Endometrium (tissue), 2 donors: ENCODE measurements around the gene CHD2.

Experiments used
- FAIRE-seq: peaks from 2 replicates; lab custom pipeline; 2012; peaks lifted over from hg19 to GRCh38; lab: Jason Lieb, UNC
- donor health status: control.
- donor health status: control.

Gene CHD2

GRCh38 chr15:92932946-92933649 lies 33.0 kb downstream of the CHD2 start:
- FAIRE-seq = peak; percentile 74

- FAIRE-seq = no peak
These were observed 33.7 kb downstream of the CHD2 start for GRCh38 chr15:92933831-92934230.

DNA sequence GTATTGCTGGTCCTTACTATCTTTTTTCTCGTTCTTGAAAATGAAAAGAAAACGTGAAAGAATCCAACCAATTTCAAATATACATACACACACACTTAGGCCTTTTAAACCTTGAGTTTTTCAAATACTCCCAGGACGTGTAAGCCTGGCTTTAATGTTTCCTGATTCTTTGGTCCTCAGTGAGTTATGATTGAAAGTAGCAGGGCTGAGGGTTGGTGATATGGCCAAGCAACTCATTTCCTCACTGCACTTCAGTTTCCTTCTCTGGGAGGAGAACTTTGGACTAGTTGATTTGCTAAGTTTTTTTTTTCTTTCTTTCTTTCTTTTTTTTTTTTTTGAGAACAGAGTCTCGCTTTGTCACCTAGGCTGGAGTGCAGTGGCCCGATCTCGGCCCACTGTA lies 34.6 kb downstream of the CHD2 start:
- FAIRE-seq = no peak

DNA sequence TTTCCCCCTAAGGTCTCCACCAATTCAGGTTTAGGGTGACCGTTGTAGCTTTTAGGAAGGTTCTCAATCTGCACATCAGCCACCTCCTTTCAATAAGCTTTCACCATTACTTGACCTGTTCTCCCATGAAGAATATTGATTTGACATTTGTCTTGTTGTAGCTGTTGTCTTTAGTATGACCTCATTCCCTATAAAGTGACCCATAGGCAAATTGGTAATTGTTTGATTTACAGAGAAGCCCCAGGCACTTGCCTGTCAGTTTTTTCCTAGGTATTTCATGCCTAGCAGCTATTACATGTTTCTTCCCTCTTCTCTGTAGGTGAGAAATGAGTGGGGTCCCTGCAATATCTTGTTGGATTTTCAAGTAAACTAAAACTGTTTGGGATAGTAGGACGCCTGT lies 36.0 kb downstream of the CHD2 start:
- no peak for FAIRE-seq

DNA sequence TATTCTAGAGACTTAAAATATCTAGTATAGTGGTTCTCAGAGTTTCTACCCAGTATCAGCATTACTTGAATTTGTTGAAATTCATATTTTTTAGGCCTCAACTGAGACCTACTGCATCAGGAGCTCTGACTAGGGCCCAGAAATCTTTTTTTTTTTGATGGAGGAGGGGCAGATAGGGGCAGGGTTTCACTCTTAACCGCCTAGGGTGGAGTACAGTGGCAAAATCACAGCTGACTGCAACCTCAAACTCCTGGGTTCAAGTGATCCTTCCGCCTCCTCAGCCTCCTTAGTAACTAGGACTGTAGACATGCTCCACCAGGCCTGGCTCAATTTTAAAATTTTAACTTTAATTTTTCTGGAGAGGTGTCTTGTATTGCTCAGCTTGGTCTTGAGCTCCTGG lies 36.6 kb downstream of the CHD2 start:
- FAIRE-seq = no peak

DNA sequence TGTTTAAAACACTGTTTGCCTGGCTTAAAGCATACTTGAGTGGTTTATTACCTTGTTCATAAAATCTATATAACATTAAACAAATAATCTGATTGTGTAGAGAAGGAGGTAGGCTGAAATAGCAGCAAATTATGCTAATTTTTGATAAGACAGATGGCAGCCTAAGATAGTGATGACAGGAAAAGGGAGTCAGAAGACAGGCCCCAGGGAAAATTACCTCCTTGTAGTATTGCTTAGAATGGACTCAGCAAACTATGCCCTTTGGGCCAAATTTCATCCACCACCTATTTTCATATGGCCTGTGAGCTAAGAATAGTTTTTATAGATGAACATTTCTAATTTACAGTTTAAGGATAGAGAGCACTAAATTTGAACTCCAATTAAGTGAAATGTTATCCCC lies 37.8 kb downstream of the CHD2 start:
- no peak for FAIRE-seq

DNA sequence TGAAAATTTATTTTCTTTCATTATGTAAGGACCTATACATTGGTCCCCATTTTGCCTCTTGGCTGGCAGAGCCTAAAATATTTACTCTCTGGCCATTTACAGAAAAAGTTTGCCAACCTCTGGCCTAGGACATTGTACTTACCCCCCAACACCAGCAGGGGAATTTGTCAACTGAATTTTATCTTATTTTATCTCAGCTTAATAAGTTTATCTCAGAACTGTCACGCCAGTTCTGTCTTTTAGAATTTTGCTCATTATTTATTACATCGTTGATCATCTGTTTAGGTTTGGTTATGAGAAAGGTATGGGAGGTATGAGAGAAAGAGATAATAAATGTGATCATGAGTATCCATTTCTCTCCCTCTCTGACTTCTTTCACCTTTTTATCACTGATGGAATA lies 38.3 kb downstream of the CHD2 start:
- no peak for FAIRE-seq

GRCh38 chr15:92941668-92942067 lies 41.5 kb downstream of the CHD2 start:
- no peak for FAIRE-seq

DNA sequence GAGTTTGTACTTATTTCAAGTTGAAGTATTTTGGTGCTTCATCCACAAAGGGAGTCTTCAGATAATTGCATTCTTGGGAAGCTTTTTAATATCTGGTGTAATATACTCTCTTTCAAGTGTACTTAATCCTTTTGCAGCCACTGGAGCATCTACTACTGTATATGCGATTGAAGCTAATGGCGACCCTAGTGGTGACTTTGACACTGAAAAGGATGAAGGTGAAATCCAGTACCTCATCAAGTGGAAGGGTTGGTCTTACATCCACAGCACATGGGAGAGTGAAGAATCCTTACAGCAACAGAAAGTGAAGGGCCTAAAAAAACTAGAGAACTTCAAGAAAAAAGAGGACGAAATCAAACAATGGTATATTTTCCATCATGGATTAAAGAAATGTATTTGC lies 42.6 kb downstream of the CHD2 start:
- FAIRE-seq = no peak

- no peak for FAIRE-seq
These were observed 43.5 kb downstream of the CHD2 start for GRCh38 chr15:92943581-92943980.

DNA sequence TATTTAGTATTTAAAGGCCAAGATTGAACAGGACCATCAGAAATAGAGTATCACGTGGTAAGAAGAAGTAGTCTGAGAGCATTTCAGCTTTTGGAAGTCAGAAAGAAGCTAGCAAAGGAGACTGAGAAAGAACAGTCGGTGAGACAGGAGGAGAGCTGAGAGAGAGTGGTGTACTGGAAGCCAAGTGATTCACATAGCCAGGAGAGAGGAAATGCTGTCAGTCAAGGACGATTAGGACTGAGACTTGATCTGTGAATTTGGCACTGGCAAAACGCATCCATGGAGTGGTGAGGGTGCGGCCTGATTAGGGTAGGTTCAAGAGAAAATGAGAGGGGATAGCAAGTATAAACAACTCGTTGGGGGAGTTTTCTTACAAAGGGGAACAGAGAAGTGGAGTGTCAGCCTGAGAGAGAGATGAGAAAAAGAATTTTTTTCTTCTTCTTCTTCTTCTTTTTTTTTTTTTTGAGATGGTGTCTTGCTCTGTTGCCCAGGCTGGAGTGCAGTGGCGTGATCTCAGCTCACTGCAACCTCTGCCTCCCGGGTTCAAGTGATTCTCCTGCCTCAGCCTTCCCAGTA lies 44.9 kb downstream of the CHD2 start:
- FAIRE-seq = no peak

DNA sequence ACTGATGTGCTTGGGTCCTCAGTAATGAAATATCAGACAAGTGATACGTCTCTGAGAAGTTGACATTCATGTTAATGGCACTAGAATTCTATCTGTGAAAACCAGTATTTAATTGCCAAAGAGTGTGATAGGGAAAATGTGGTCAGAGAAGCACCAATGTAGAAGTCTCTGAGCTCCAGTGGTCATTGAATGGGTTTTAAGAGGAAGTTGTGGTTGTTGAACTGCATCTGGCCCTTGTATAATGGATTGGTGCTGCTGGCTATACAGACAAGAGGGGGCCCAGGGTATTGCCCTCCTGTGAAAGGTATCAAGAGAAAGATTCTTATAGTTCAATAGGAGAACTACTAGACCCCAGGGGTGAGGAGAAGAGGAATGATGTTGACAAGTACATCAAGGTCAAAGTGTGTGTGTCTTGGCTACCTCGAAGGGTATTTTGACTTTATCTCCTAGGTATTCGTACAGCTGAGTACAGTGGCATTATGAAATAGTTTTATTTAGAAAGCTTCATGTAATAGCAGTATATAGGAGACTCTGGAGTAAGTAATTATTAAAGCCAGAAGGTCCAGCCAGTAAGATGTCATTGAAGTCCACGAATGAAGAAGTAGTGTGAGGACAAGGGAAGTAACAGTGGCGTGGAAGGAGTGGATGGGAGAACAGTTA lies 47.1 kb downstream of the CHD2 start:
- no peak for FAIRE-seq

GRCh38 chr15:92949604-92950249 lies 49.6 kb downstream of the CHD2 start:
- FAIRE-seq = no peak

DNA sequence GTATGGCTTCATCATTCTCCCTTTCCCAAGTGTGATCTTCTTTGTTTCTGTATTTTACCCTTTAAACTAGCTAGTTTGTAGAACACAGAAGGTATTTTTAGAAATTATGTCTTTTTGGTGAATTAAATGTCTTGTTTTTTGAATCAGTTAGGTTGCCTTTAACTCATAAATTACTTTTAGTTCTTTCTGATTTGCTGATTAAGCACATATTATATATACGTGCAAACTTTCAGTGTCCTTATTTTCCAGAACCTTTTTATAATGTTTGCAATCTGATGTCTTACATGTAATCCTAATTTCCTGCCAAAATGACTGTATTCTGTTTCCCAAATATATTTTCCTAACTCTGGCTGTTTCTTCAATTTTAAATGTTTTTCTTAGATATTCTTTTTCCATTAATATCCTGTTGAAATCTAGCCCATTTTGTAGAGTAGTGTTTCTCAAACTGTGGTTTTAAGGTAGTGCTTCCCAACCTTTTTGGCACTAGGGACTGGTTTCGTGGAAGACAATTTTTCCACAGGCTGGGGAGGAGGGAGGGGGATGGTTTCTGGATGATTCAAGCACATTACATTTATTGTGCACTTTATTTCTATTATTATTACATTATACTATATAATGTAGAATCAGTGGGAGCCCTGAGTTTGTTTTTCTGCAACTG lies 51.8 kb downstream of the CHD2 start:
- FAIRE-seq = no peak

- no peak for FAIRE-seq
These were observed 52.3 kb downstream of the CHD2 start for GRCh38 chr15:92952458-92952850.

DNA sequence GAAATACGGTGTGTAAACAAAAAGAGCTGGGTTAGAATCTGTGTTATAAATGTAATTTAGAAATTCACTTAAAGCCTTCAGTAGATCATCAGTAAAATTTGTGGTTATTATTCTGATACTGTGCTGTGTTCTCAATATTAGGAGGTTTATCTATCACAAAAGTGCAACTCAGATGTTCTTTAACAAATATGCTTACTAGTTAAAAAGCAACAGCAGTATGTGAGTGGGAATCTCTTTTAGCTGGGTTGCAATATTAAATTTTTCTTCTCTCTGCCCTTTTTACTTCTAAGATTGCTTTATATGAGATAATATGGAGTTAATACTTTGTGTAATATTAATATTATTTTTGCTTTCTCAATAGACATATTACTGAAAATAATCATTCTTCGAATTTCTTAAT lies 53.4 kb downstream of the CHD2 start:
- FAIRE-seq = no peak

- FAIRE-seq = no peak
These were observed 53.9 kb downstream of the CHD2 start for GRCh38 chr15:92954002-92954401.

GRCh38 chr15:92954578-92954977 lies 54.5 kb downstream of the CHD2 start:
- no peak for FAIRE-seq

- no peak for FAIRE-seq
These were observed 55.6 kb downstream of the CHD2 start for GRCh38 chr15:92955706-92956105.

DNA sequence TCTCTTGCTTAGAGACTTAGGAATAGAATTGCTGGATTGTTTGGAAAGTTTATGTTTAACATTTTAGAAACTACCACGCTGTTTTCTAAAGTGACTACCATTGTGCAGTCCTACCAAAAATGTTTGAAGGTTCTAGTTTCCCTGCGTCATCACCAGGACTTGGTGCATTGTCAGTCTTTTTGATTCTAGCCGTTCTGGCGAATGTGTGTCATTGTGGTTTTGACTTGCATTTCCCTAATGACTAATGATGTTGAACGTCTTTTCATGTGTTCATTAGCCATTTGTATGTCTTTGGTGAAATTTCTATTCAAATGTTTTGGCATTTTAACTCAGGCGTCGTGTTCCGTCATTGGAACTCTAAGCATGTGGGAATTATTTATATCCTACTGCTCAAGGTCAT lies 58.0 kb downstream of the CHD2 start:
- FAIRE-seq = no peak

- FAIRE-seq = no peak
These were observed 59.1 kb downstream of the CHD2 start for GRCh38 chr15:92959219-92959618.

DNA sequence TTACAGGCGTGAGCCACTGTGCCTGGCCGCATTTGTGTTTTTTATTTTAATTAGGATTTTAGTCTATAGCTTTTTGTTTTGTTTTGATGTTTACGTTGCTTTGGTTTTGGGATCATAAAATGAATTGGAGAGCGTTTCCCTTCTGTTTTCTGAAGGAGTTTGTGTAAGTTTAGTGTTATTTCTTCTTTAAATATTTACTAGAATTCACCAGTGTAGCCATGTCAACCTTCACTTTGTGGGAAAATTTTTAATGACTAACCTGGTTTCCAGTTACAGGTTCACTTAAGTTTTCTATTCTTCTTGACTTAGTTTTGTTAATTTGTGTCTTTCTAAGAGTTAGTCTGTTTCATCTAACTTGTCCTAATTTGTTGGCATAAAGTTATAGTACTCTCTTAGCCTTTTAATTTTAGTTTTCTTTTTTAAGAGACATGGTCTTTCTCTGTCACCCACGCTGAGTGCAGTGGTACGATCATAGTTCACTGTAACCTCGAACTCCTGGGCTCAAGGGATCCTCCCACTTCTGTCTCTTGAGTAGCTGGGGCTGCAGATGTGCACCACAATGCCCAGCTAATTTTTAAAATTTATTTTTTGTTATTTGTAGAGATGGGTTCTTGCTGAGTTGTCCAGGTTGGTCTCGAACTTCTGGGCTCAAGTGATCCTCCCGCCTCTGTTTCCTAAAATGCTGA lies 61.0 kb downstream of the CHD2 start:
- FAIRE-seq = no peak
